ENCODE results near the gene TTC39B.

- TF ChIP-seq POLR2AphosphoS5 (IDR thresholded peaks at IDR 0.05; ENCODE audit: borderline replicate concordance, low read depth, low read length) = no peak
- no peak for TF ChIP-seq EZH2 (IDR thresholded peaks at IDR 0.05)
- TF ChIP-seq FOXP2 (optimal IDR thresholded peaks at IDR 0.05; ENCODE audit: control extremely low read depth, extremely low read length, insufficient read depth) = no peak
These were observed 119.4 kb downstream of the TTC39B start for GRCh38 chr9:15187589-15187988.
